CD1c-positive myeloid dendritic cell (primary cell): ENCODE results near the gene LOXL1.
A peak's percentile ranks its signal among the peaks of the same experiment; 100 is the strongest.

Experiments
- DNase-seq: peaks from one replicate; pipeline ENCODE4 v3.0.0-alpha.2; 2016; ENCODE audit errors: extremely low spot score

The LOXL1 gene

GRCh38 chr15:73993211-73993994 lies 67.1 kb downstream of the LOXL1 start:
- DNase-seq: no peak

- peak; percentile 97 for DNase-seq
These were observed 68.2 kb downstream of the LOXL1 start, which contains the start of gene PML for GRCh38 chr15:73994413-73994883. PML (plus strand) TSS chr15:73994716; CDS start chr15:73994813, 97 bp downstream.

- peak; percentile 36 for DNase-seq
These were observed 68.8 kb downstream of the LOXL1 start for GRCh38 chr15:73994912-73995622.

GRCh38 chr15:73996267-73996666 lies 70.0 kb downstream of the LOXL1 start:
- DNase-seq: no peak

GRCh38 chr15:73996939-73997338 lies 70.7 kb downstream of the LOXL1 start:
- DNase-seq: peak; percentile 63

GRCh38 chr15:73997986-73998385 lies 71.7 kb downstream of the LOXL1 start:
- no peak for DNase-seq
